G401.6 (cell line): ENCODE measurements around the gene SMAD2.
"Not testable (repeated sequence)": the region's sequence is repeated elsewhere in the genome, so short reads cannot be mapped to it uniquely, and the experiment has no call there.

Source experiments
- FAIRE-seq: peaks from 2 replicates; lab custom pipeline; 2012; peaks lifted over from hg19 to GRCh38; lab: Jason Lieb, UNC

SMAD2 gene

GRCh38 chr18:47838396-47838795, 92.1 kb downstream of the SMAD2 start:
- FAIRE-seq = no peak

- FAIRE-seq = no peak
Measured at GRCh38 chr18:47832348-47832747, 98.1 kb downstream of the SMAD2 start.

- FAIRE-seq = no peak
Measured at GRCh38 chr18:47831351-47831750, 99.1 kb downstream of the SMAD2 start.

- FAIRE-seq = no peak
Measured at GRCh38 chr18:47830772-47831171, 99.7 kb downstream of the SMAD2 start.

GRCh38 chr18:47829831-47830230, 100.6 kb downstream of the SMAD2 start:
- no peak for FAIRE-seq

- FAIRE-seq = not testable (repeated sequence)
Measured at GRCh38 chr18:47828031-47828430, 102.4 kb downstream of the SMAD2 start.

- FAIRE-seq = no peak
Measured at GRCh38 chr18:47826157-47827074, 104.0 kb downstream of the SMAD2 start.

- no peak for FAIRE-seq
Measured at GRCh38 chr18:47821314-47821713, 109.1 kb downstream of the SMAD2 start.

GRCh38 chr18:47817795-47818077, 112.7 kb downstream of the SMAD2 start:
- FAIRE-seq = no peak

- FAIRE-seq = no peak
Measured at GRCh38 chr18:47817017-47817794, 113.3 kb downstream of the SMAD2 start.

GRCh38 chr18:47815486-47816270, 114.8 kb downstream of the SMAD2 start:
- FAIRE-seq = no peak

- FAIRE-seq = no peak
Measured at GRCh38 chr18:47809420-47809819, 121.0 kb downstream of the SMAD2 start.

- FAIRE-seq = no peak
Measured at GRCh38 chr18:47802802-47803201, 127.7 kb downstream of the SMAD2 start.

- FAIRE-seq = no peak
Measured at GRCh38 chr18:47801817-47802216, 128.6 kb downstream of the SMAD2 start.

GRCh38 chr18:47800756-47801155, 129.7 kb downstream of the SMAD2 start:
- no peak for FAIRE-seq

- no peak for FAIRE-seq
Measured at GRCh38 chr18:47800248-47800647, 130.2 kb downstream of the SMAD2 start.

GRCh38 chr18:47799376-47799775, 131.1 kb downstream of the SMAD2 start:
- FAIRE-seq = no peak

- FAIRE-seq = no peak
Measured at GRCh38 chr18:47798366-47798765, 132.1 kb downstream of the SMAD2 start.

- no peak for FAIRE-seq
Measured at GRCh38 chr18:47797126-47797525, 133.3 kb downstream of the SMAD2 start.

- no peak for FAIRE-seq
Measured at GRCh38 chr18:47795434-47795814, 135.0 kb downstream of the SMAD2 start.

- no peak for FAIRE-seq
Measured at GRCh38 chr18:47794725-47795433, 135.6 kb downstream of the SMAD2 start.

- no peak for FAIRE-seq
Measured at GRCh38 chr18:47793609-47794008, 136.8 kb downstream of the SMAD2 start.
